Left ventricle myocardium superior (tissue), 1 donor: ENCODE measurements around the gene RHOXF2B. TPM values are rescaled to one million over a fixed set of nuclear protein-coding genes. Genes with fewer than 3 reads are reported as not detected.

Source experiments
- ATAC-seq: fragments of 200-7000 bp; cut with Tn5 transposase; one replicate; pipeline ENCODE4 v1.9.1; 2020; ENCODE audit warnings: mild to moderate bottlenecking, moderate library complexity
- DNase-seq: peaks from one replicate; pipeline ENCODE4 v3.0.0-alpha.2; 2020
- intact Hi-C: fragments of 100-400 bp; cut with micrococcal nuclease; formaldehyde crosslinking; loops from one replicate; pipeline ENCODE4 v1.11.0; 2022
- total RNA-seq: library from RNA; stranded (reverse); fragmentation: NEBNext Ultra II Directional; extraction: Animal tissue kit (Norgen Biotek cat#: 25700); gene quantifications from one replicate; pipeline ENCODE4 v1.2.1, GENCODE V29; 2021
- donor health status: DM: no; HTN: yes; CAD: no; lungs with severe emphysema.

Gene RHOXF2B
- total RNA-seq, 1 donor from 2014 or later = not detected

DNA sequence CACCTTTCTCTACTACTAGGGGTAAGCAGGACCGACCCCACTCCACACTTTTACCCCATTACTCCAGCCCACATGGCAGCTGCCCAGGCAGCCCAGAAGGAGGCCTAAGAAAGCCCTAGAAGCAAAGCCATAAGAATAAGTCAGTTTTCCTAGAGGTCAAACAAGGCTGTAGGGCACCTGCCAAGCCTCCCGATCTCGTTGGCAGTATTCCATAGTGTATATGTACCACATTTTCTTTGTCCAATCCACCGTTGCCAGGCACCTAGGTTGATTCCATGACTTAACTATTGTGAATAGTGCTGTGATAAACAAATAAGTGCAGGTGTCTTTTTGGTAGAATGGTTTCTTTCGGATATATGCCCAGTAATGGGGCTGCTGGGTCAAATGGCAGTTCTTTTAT is 54.2 kb downstream of the RHOXF2B start:
- DNase-seq (no peak), ATAC-seq (no peak)
- intact Hi-C loops = no loop called here

DNA sequence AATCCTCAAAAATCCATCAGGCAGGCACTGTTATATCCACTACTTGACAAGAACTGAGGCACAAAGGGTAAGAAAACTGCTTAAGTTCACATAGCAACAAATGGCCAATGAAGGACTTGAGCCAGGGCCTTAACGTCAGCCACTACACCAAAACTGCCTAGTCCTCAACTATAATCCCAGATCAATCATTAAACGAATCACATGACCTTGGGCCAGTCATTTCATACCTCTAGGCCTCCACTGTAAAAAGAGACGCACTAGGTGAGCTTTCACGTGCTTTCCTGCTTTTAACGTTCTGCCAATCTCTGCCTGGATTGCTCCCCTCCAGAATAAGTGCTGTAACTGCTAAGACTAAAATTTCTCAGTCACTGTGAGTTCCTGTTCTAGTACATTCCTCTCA is 54.7 kb downstream of the RHOXF2B start:
- intact Hi-C loops = no loop called here
- no peak for ATAC-seq

More for the DNA sequence above, 54.7 kb downstream of the RHOXF2B start:
- DNase-seq = no peak

Other genes with a start within 250 kb of the RHOXF2B start
- 3.7 TPM for gene UPF3B, start 224.7 kb downstream of the RHOXF2B start, total RNA-seq
- gene RNF113A, start 206.0 kb downstream of the RHOXF2B start, total RNA-seq = 10.2 TPM
- gene NDUFA1, start 205.9 kb downstream of the RHOXF2B start, total RNA-seq = 631 TPM
- gene AKAP14, start 181.8 kb downstream of the RHOXF2B start, total RNA-seq = not detected
- gene NKAP, start 133.9 kb downstream of the RHOXF2B start, total RNA-seq = 3.6 TPM
- not detected for gene RHOXF1, start 38.2 kb upstream of the RHOXF2B start, total RNA-seq
- not detected for gene RHOXF2, start 80.9 kb upstream of the RHOXF2B start, total RNA-seq
- gene ZBTB33, start 173.1 kb upstream of the RHOXF2B start, total RNA-seq = 6.4 TPM
- 0.72 TPM for gene TMEM255A, start 233.8 kb upstream of the RHOXF2B start, total RNA-seq